22Rv1 (cell line): Measurements from ENCODE around the gene DISP2.

Experiments used
- CTCF ChIP-seq: fragments of 450-650 bp; IDR thresholded peaks from 2 replicates; pipeline ENCODE4 v1.5.1; 2017; ENCODE audit warnings: mild to moderate bottlenecking
- ZFX ChIP-seq: fragments of 450-650 bp; IDR thresholded peaks from 2 replicates; pipeline ENCODE4 v1.6.1; 2017; ENCODE audit warnings: antibody characterized with exemption, borderline replicate concordance

GRCh38 chr15:40325188-40325587 is 32.8 kb upstream of the DISP2 start:
- TF ChIP-seq CTCF (no peak), ZFX (no peak)
